Measurements from ENCODE around the gene FAM181B. TPM values are rescaled to one million over a fixed set of nuclear protein-coding genes. Genes with fewer than 3 reads are reported as not detected.

The FAM181B gene
- total RNA-seq, 1 donor: not detected

GRCh38 chr11:82738091-82738490 is 4.4 kb upstream of the FAM181B start:
- no peak overlapping the region for H3K4me3 ChIP-seq (ENCODE audit: low read depth, low read length)
- DNase-seq (ENCODE audit: low read depth): no peak
- TF ChIP-seq, protein P1, sequence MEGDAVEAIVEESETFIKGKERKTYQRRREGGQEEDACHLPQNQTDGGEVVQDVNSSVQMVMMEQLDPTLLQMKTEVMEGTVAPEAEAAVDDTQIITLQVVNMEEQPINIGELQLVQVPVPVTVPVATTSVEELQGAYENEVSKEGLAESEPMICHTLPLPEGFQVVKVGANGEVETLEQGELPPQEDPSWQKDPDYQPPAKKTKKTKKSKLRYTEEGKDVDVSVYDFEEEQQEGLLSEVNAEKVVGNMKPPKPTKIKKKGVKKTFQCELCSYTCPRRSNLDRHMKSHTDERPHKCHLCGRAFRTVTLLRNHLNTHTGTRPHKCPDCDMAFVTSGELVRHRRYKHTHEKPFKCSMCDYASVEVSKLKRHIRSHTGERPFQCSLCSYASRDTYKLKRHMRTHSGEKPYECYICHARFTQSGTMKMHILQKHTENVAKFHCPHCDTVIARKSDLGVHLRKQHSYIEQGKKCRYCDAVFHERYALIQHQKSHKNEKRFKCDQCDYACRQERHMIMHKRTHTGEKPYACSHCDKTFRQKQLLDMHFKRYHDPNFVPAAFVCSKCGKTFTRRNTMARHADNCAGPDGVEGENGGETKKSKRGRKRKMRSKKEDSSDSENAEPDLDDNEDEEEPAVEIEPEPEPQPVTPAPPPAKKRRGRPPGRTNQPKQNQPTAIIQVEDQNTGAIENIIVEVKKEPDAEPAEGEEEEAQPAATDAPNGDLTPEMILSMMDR (IDR thresholded peaks at IDR 0.05; ENCODE audit: insufficient read depth, low read depth, low read length): no peak

GRCh38 chr11:82734120-82734479 is 436 bp upstream of the FAM181B start:
- TF ChIP-seq, protein P1 (IDR thresholded peaks at IDR 0.05; ENCODE audit: insufficient read depth, low read depth, low read length): no peak
- no peak for DNase-seq (ENCODE audit: low read depth)
- no peak overlapping the region for H3K4me3 ChIP-seq (ENCODE audit: low read depth, low read length)

GRCh38 chr11:82732734-82733443 is 775 bp downstream of the FAM181B start:
- TF ChIP-seq, protein P1 (IDR thresholded peaks at IDR 0.05; ENCODE audit: insufficient read depth, low read depth, low read length): no peak
- H3K4me3 ChIP-seq (ENCODE audit: low read depth, low read length): peak overlapping the region; percentile 37
- no peak for DNase-seq (ENCODE audit: low read depth)

- TF ChIP-seq, protein P1 (IDR thresholded peaks at IDR 0.05; ENCODE audit: insufficient read depth, low read depth, low read length): no peak
- DNase-seq (ENCODE audit: low read depth): no peak
- no peak overlapping the region for H3K4me3 ChIP-seq (ENCODE audit: low read depth, low read length)
Measured at GRCh38 chr11:82732348-82732733, 1.3 kb downstream of the FAM181B start.

GRCh38 chr11:82731691-82732277 is 1.9 kb downstream of the FAM181B start:
- no peak for DNase-seq (ENCODE audit: low read depth)
- H3K4me3 ChIP-seq (ENCODE audit: low read depth, low read length): no peak overlapping the region
- TF ChIP-seq, protein P1 (IDR thresholded peaks at IDR 0.05; ENCODE audit: insufficient read depth, low read depth, low read length): no peak

DNA sequence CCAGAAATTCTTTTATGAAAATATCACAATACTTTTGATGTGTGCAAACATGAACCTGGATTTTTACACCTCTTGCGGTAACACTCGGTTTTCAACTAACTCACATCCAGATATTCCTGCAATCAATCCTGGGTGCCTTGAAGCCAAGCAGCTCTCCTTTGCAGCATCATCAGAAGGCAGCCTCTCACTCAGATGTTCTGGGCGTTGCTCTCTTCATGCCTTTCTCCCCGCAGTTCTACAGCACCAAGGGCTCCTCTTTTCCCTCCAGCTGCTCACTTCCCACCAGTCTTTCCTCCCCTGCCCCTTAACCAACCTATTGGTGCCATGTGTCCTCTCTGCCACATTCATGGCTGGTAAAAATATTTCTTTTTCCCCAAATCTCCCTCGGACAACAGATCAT is 2.9 kb downstream of the FAM181B start:
- DNase-seq (ENCODE audit: low read depth): no peak
- TF ChIP-seq, protein P1 (IDR thresholded peaks at IDR 0.05; ENCODE audit: insufficient read depth, low read depth, low read length): no peak
- no peak overlapping the region for H3K4me3 ChIP-seq (ENCODE audit: low read depth, low read length)
